ENCODE results near the gene ANKS1A. TPM values are rescaled to one million over a fixed set of nuclear protein-coding genes. Genes with fewer than 3 reads are reported as not detected.

ANKS1A gene
- total and polyA plus RNA-seq, 12 donors: 7.1 to 36.3 (median 29.9) TPM

- H3K27me3 ChIP-seq: no peaks in the 10 kb centered on the region
- no peaks in the 10 kb centered on the region for H3K9me3 ChIP-seq
- intact Hi-C loops (cut with DNase I): no loop called here
- 31% methylated on average over 13 of the region's 13 CpGs for WGBS, 2 donors
- no peak overlapping the region for H3K4me3 ChIP-seq
- peaks cover 0 to 33% (median 0%) of the 10 kb centered on the region in 9 donors for H3K36me3 ChIP-seq
- H3K4me1 ChIP-seq: peaks cover 12 to 79% (median 62%) of the 10 kb centered on the region in 9 donors
- TF ChIP-seq CTCF (IDR thresholded peaks at IDR 0.05): no peak
- ATAC-seq (peak; percentile 39 to 96 (median 86)), DNase-seq (peak; percentile 67 to 73)
- H3K27ac ChIP-seq: peak overlapping the region; percentile 7 to 75 (median 60)
Measured at GRCh38 chr6:35034411-35035191, 145.5 kb downstream of the ANKS1A start.

- no peaks in the 10 kb centered on the region for H3K9me3 ChIP-seq
- peaks cover 0 to 38% (median 0%) of the 10 kb centered on the region in 9 donors for H3K36me3 ChIP-seq
- peak in 5 of 8 donors; percentile 13 to 37 (median 29) for ATAC-seq
- DNase-seq: no peak
- no peaks in the 10 kb centered on the region for H3K27me3 ChIP-seq
- TF ChIP-seq CTCF (IDR thresholded peaks at IDR 0.05): no peak
- peaks cover 12 to 79% (median 61%) of the 10 kb centered on the region in 9 donors for H3K4me1 ChIP-seq
- H3K4me3 ChIP-seq: no peak overlapping the region
- intact Hi-C loops (cut with DNase I): no loop called here
- H3K27ac ChIP-seq: peak overlapping the region; percentile 7 to 75 (median 60)
- WGBS, 2 donors: 36 to 50% methylated on average over 5 of the region's 5 CpGs
Measured at GRCh38 chr6:35035481-35036030, 146.5 kb downstream of the ANKS1A start.

GRCh38 chr6:35036059-35036827, 147.2 kb downstream of the ANKS1A start:
- Histone ChIP-seq H3K27ac (peak overlapping the region in 6 of 10 donors; percentile 58 to 75 (median 65)), H3K9me3 (no peaks in the 10 kb centered on the region), H3K4me1 (peaks cover 16 to 80% (median 61%) of the 10 kb centered on the region in 9 donors), H3K36me3 (peaks cover 0 to 34% (median 0%) of the 10 kb centered on the region in 9 donors), H3K4me3 (no peak overlapping the region), H3K27me3 (no peaks in the 10 kb centered on the region)
- no peak for TF ChIP-seq CTCF (IDR thresholded peaks at IDR 0.05)
- intact Hi-C loops (cut with DNase I): no loop called here
- ATAC-seq (no peak), DNase-seq (no peak)
- WGBS, 2 donors: 67 to 76% methylated on average over 7 of the region's 7 CpGs
